ENCODE measurements around the gene EGR4. TPM values are rescaled to one million over a fixed set of nuclear protein-coding genes. Genes with fewer than 3 reads are reported as not detected.

EGR4 gene
- total RNA-seq, 1 experiment from 2014 or later: not detected

Small RNA genes within 50 kb of the gene (small RNA-seq; reads per million reads assigned to genes)
- 0 reads per million in 2 experiments for gene RNU6-111P

Other genes starting within 250 kb of the EGR4 start
- 7.1 and 7.8 TPM in 2 replicates for gene SFXN5, start 221.8 kb downstream of the EGR4 start, total RNA-seq (2014; rRNA removed; shearing (Covaris generic))
- 17.4 and 19.4 TPM in 2 replicates for gene RAB11FIP5, start 180.6 kb downstream of the EGR4 start, total RNA-seq (2014; rRNA removed; shearing (Covaris generic))
- gene NOTO, start 91.0 kb downstream of the EGR4 start, total RNA-seq (2014; rRNA removed; shearing (Covaris generic)): not detected in 2 replicates
- 47.0 and 54.3 TPM in 2 replicates for gene SMYD5, start 79.3 kb downstream of the EGR4 start, total RNA-seq (2014; rRNA removed; shearing (Covaris generic))
- 30.7 and 38.0 TPM in 2 replicates for gene PRADC1, start 60.3 kb downstream of the EGR4 start, total RNA-seq (2014; rRNA removed; shearing (Covaris generic))
- 762 and 775 TPM in 2 replicates for gene CCT7, start 59.2 kb downstream of the EGR4 start, total RNA-seq (2014; rRNA removed; shearing (Covaris generic))
- 3.6 and 4.8 TPM in 2 replicates for gene FBXO41, start 9.1 kb downstream of the EGR4 start, total RNA-seq (2014; rRNA removed; shearing (Covaris generic))
- gene ALMS1, start 92.3 kb upstream of the EGR4 start, total RNA-seq (2014; rRNA removed; shearing (Covaris generic)): 14.3 and 17.6 TPM in 2 replicates

All from SK-MEL-5 (cell line).